Measurements from ENCODE around the gene ARHGAP6.
"Not testable (repeated sequence)": the region's sequence is repeated elsewhere in the genome, so short reads cannot be mapped to it uniquely, and the experiment has no call there.

ARHGAP6 gene

DNA sequence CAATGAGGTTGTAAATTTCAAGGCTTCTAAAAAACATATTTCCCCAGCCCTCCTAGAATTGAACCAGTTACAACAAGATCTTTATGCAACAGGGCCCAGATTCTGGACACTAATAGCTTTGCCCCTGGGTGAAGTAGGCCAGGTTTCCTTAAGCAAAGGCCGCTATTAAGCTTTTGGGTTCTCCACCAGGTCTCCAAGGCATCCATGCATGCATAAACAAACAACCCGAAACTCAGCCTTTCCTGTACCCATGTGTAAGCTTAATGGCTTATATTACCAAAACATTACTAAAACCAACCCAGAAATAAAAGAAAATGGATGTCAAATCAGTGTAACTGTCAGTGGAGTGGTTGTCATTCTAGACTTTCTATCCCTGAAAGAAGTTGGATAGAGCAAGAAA is 137.1 kb downstream of the ARHGAP6 start:
- H3K9ac ChIP-seq (ENCODE audit: low read length in 2 of 2), result no peak overlapping the region

DNA sequence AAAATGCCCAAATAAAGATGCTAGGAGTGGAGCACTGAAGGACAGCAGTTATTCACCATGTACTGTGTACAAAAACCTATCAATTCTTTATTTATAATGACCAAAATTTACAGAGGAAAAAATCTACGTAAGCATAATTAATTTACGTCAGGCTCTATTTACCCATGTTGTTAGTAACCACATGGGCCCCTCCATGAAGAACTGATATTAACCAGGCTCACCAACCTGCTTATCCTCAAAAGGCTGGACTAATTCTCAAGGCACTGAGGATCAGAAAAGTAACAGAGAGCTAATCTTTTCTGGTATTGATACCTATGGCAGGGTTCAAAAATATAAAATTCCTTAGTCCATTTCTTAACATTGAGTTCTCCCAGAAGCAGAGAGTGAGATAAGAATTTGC is 140.0 kb downstream of the ARHGAP6 start:
- Histone ChIP-seq H3K36me3 (ENCODE audit: control insufficient read depth in 2 of 2, insufficient read depth in 2 of 2, low read length in 2 of 2) (no peaks in the 10 kb centered on the region), H3K27me3 (ENCODE audit: control insufficient read depth in 1 of 2, insufficient read depth in 2 of 2, low read length in 2 of 2) (peaks cover 0 to 3% of the 10 kb centered on the region in 2 donors), H3K4me3 (ENCODE audit: low read length in 2 of 2) (no peak overlapping the region), H3K4me1 (ENCODE audit: control insufficient read depth, insufficient read depth, low read length) (peaks cover 9% of the 10 kb centered on the region), H3K9ac (ENCODE audit: low read length in 2 of 2) (no peak overlapping the region), H3K27ac (ENCODE audit: low read length) (no peak overlapping the region), H3K9me3 (ENCODE audit: control insufficient read depth in 2 of 2, low read length in 2 of 2) (no peaks in the 10 kb centered on the region)

More for the DNA sequence above, 137.1 kb downstream of the ARHGAP6 start:
- Histone ChIP-seq H3K4me1 (ENCODE audit: control insufficient read depth, insufficient read depth, low read length) (peaks cover 13% of the 10 kb centered on the region), H3K27ac (ENCODE audit: low read length) (no peak overlapping the region), H3K4me3 (ENCODE audit: low read length in 2 of 2) (no peak overlapping the region), H3K27me3 (ENCODE audit: control insufficient read depth in 1 of 2, insufficient read depth in 2 of 2, low read length in 2 of 2) (peaks cover 0 to 3% of the 10 kb centered on the region in 2 donors), H3K9me3 (ENCODE audit: control insufficient read depth in 2 of 2, low read length in 2 of 2) (no peaks in the 10 kb centered on the region), H3K36me3 (ENCODE audit: control insufficient read depth in 2 of 2, insufficient read depth in 2 of 2, low read length in 2 of 2) (no peaks in the 10 kb centered on the region)

DNA sequence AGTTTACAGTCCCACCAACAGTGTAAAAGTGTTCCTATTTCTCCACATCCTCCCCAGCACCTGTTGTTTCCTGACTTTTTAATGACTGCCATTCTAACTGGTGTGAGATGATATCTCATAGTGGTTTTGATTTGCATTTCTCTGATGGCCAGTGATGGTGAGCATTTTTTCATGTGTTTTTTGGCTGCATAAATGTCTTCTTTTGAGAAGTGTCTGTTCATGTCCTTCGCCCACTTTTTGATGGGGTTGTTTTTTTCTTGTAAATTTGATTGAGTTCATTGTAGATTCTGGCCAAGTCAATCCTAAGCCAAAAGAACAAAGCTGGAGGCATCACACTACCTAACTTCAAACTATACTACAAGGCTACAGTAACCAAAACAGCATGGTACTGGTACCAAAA is 146.5 kb downstream of the ARHGAP6 start:
- not testable (repeated sequence) for H3K27ac ChIP-seq (ENCODE audit: low read length); H3K9me3 ChIP-seq (ENCODE audit: control insufficient read depth in 2 of 2, low read length in 2 of 2); H3K36me3 ChIP-seq (ENCODE audit: control insufficient read depth in 2 of 2, insufficient read depth in 2 of 2, low read length in 2 of 2); H3K27me3 ChIP-seq (ENCODE audit: control insufficient read depth in 1 of 2, insufficient read depth in 2 of 2, low read length in 2 of 2); H3K4me3 ChIP-seq (ENCODE audit: low read length in 2 of 2); H3K9ac ChIP-seq (ENCODE audit: low read length in 2 of 2); H3K4me1 ChIP-seq (ENCODE audit: control insufficient read depth, insufficient read depth, low read length)

DNA sequence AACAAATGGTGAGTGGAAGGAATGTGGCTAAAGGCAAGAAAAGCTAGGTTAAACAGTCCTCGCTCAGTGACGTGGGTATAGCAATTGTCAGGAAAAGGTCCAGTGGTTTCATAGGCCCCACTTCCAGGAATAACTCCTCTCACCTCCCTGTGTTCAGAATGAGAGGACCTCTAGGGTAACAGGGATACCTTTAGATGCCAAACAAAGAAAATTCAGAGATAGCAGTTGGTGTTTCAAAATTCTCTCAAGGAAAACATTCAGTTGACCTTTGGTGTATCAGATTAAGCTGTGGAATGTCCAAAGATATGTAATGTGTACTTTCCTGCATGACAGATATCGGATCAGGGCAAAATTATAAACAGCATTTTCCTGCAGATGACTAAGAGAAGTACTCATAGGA is 155.9 kb downstream of the ARHGAP6 start:
- H3K9ac ChIP-seq (ENCODE audit: low read length in 2 of 2), result no peak overlapping the region
- no peak overlapping the region for H3K4me3 ChIP-seq (ENCODE audit: low read length in 2 of 2)
- no peaks in the 10 kb centered on the region for H3K4me1 ChIP-seq (ENCODE audit: control insufficient read depth, insufficient read depth, low read length)
- H3K36me3 ChIP-seq (ENCODE audit: control insufficient read depth in 2 of 2, insufficient read depth in 2 of 2, low read length in 2 of 2), result no peaks in the 10 kb centered on the region
- H3K27ac ChIP-seq (ENCODE audit: low read length), result no peak overlapping the region
- H3K27me3 ChIP-seq (ENCODE audit: control insufficient read depth in 1 of 2, insufficient read depth in 2 of 2, low read length in 2 of 2), result peaks cover 0 to 5% of the 10 kb centered on the region in 2 donors
- H3K9me3 ChIP-seq (ENCODE audit: control insufficient read depth in 2 of 2, low read length in 2 of 2), result no peaks in the 10 kb centered on the region

DNA sequence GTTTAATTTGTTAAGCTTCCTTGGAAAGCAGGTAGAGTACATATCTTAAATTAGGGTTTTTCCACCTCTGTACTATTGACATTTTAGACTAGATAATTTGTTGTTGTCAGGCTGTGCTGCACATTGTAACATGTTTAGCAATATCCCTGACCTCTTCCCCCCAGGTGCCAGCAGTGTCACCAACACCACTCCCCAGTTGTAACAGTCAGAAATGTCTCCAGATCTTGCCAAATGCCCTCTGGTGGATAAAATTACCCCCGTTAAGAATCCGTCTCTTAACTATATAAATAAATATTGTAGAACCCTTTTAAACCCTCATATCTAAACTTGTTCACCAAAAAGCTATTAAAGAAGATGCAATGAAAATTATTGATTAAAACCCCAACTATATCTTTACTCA is 161.5 kb downstream of the ARHGAP6 start:
- H3K4me1 ChIP-seq (ENCODE audit: control insufficient read depth, insufficient read depth, low read length), result no peaks in the 10 kb centered on the region

DNA sequence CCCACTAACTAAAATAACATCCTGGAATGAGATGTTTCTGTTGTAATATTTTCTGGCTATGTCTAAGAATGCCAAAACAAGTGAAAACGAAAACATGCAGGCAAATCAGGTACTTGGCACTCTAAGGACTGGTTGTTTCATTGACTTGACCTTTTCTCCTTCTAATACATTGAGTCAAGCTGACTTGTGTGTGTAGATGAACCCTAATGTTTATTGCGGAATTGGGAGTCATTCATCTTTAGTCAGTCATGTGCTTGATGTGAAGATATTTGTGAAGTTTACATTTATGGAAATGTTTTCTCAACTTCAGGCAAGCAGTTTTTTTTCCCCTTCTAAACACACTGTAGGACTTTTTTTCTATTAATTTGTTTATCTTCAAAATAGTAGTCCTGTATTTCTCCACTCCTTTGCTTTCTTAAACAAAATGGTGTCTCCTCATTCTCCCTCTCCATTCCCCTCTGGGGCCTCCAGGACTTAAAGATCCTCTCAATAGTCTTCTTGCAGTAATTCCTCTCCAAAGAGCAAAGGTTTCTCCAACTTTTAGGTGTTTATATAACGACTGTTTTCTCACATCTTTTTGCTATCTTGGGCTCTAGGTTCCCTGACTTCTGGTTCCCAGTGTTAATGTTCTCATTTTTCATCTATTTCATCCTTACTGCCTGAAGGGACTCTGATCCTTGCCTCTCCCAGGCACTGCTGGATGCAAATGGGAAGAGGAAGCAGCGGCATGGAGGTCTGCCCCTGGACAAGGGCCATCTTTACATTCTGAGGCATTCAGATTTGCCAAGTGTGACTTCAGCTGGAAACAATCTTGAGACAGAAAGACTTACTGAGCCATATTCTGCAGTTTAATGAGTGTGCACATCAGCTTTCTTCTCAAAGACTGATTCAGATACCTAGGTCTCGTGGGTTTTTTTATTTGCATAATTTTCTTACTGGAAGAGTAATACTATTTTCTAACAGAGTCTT is 166.4 kb downstream of the ARHGAP6 start:
- Histone ChIP-seq H3K27ac (ENCODE audit: low read length) (no peak overlapping the region), H3K4me3 (ENCODE audit: low read length in 2 of 2) (no peak overlapping the region), H3K4me1 (ENCODE audit: control insufficient read depth, insufficient read depth, low read length) (no peaks in the 10 kb centered on the region), H3K9ac (ENCODE audit: low read length in 2 of 2) (no peak overlapping the region), H3K36me3 (ENCODE audit: control insufficient read depth in 2 of 2, insufficient read depth in 2 of 2, low read length in 2 of 2) (no peaks in the 10 kb centered on the region), H3K27me3 (ENCODE audit: control insufficient read depth in 1 of 2, insufficient read depth in 2 of 2, low read length in 2 of 2) (no peaks in the 10 kb centered on the region), H3K9me3 (ENCODE audit: control insufficient read depth in 2 of 2, low read length in 2 of 2) (peaks cover 0 to 2% of the 10 kb centered on the region in 2 donors)

More for the DNA sequence above, 161.5 kb downstream of the ARHGAP6 start:
- Histone ChIP-seq H3K36me3 (ENCODE audit: control insufficient read depth in 2 of 2, insufficient read depth in 2 of 2, low read length in 2 of 2) (no peaks in the 10 kb centered on the region), H3K4me3 (ENCODE audit: low read length in 2 of 2) (no peak overlapping the region), H3K27me3 (ENCODE audit: control insufficient read depth in 1 of 2, insufficient read depth in 2 of 2, low read length in 2 of 2) (peaks cover 0 to 2% of the 10 kb centered on the region in 2 donors), H3K9me3 (ENCODE audit: control insufficient read depth in 2 of 2, low read length in 2 of 2) (no peaks in the 10 kb centered on the region), H3K9ac (ENCODE audit: low read length in 2 of 2) (no peak overlapping the region), H3K27ac (ENCODE audit: low read length) (no peak overlapping the region)

DNA sequence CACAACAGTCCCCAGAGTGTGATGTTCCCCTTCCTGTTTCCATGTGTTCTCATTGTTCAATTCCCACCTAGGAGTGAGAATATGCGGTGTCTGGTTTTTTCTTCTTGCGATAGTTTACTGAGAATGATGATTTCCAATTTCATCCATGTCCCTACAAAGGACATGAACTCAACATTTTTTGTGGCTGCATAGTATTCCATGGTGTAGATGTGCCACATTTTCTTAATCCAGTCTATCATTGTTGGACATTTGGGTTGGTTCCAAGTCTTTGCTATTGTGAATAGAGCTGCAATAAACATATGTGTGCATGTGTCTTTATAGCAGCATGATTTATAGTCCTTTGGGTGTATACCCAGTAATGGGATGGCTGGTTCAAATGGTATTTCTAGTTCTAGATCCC is 174.3 kb downstream of the ARHGAP6 start:
- H3K4me1 ChIP-seq (ENCODE audit: control insufficient read depth, insufficient read depth, low read length); H3K4me3 ChIP-seq (ENCODE audit: low read length in 2 of 2); H3K9ac ChIP-seq (ENCODE audit: low read length in 2 of 2): not testable (repeated sequence)

DNA sequence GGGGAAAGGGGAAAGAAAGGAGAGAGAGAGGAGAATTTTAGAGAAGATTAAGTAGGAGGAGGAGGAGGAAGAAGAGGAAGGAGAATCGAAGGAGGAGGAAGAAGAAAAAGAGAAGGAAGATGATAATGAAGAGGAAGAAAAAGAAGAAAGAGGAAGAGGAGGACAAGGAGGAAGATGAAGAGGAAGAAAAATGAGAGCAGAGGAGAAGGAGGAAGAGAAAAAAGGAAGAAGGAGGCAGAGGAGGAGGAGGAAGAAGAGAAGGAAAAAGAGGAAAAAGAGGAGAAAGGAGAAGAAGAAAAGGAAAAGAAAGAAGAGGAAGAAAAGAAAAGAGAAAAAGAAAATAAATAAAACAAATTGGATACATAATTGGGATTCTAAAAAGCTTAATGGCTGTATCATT is 181.4 kb downstream of the ARHGAP6 start:
- Histone ChIP-seq H3K9ac (ENCODE audit: low read length in 2 of 2) (no peak overlapping the region), H3K4me1 (ENCODE audit: control insufficient read depth, insufficient read depth, low read length) (no peaks in the 10 kb centered on the region), H3K4me3 (ENCODE audit: low read length in 2 of 2) (no peak overlapping the region), H3K27me3 (ENCODE audit: control insufficient read depth in 1 of 2, insufficient read depth in 2 of 2, low read length in 2 of 2) (peaks cover 0 to 8% of the 10 kb centered on the region in 2 donors), H3K36me3 (ENCODE audit: control insufficient read depth in 2 of 2, insufficient read depth in 2 of 2, low read length in 2 of 2) (no peaks in the 10 kb centered on the region), H3K9me3 (ENCODE audit: control insufficient read depth in 2 of 2, low read length in 2 of 2) (no peaks in the 10 kb centered on the region), H3K27ac (ENCODE audit: low read length) (no peak overlapping the region)

More for the DNA sequence above, 174.3 kb downstream of the ARHGAP6 start:
- H3K9me3 ChIP-seq (ENCODE audit: control insufficient read depth in 2 of 2, low read length in 2 of 2); H3K27me3 ChIP-seq (ENCODE audit: control insufficient read depth in 1 of 2, insufficient read depth in 2 of 2, low read length in 2 of 2); H3K36me3 ChIP-seq (ENCODE audit: control insufficient read depth in 2 of 2, insufficient read depth in 2 of 2, low read length in 2 of 2); H3K27ac ChIP-seq (ENCODE audit: low read length): not testable (repeated sequence)

DNA sequence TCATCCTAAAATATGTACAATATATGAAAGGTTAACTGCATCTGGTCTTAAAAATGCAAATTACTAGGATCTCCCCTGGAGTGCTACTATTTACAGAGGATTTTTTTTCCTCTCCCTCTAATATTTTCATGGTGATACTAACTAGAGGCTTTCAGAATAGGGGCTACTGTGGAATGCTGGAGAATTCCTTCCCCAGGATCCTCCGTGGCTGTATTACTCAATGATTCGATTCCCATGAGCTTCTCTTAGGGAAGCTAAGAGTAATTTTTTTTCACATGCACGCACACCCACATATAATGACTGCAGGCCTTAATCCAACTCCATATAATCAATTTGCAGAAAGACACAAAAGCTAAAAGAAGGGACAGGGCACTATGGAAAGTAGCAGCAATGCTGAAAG is 184.7 kb downstream of the ARHGAP6 start:
- Histone ChIP-seq H3K9ac (ENCODE audit: low read length in 2 of 2) (no peak overlapping the region), H3K4me1 (ENCODE audit: control insufficient read depth, insufficient read depth, low read length) (no peaks in the 10 kb centered on the region), H3K36me3 (ENCODE audit: control insufficient read depth in 2 of 2, insufficient read depth in 2 of 2, low read length in 2 of 2) (no peaks in the 10 kb centered on the region), H3K9me3 (ENCODE audit: control insufficient read depth in 2 of 2, low read length in 2 of 2) (no peaks in the 10 kb centered on the region), H3K4me3 (ENCODE audit: low read length in 2 of 2) (no peak overlapping the region), H3K27ac (ENCODE audit: low read length) (no peak overlapping the region), H3K27me3 (ENCODE audit: control insufficient read depth in 1 of 2, insufficient read depth in 2 of 2, low read length in 2 of 2) (no peaks in the 10 kb centered on the region)

DNA sequence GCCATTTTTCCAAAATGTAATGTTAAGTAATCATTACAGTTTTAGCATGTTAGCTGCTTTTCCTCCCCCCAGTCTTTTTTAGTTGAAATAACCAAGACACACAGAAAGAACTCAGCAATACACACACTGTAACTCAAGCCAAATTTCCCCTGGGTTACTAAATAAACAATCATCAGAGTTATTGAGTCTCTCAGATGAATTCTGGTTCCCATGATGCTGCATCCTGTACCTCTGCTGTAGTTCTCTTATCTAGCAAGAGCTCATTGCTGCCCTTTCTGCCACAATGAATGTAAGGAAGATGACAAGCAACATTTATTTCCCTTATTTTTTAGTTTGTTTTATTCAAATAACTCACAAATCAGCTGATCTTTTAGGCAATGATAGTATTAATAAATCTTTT is 185.1 kb downstream of the ARHGAP6 start:
- H3K27me3 ChIP-seq (ENCODE audit: control insufficient read depth in 1 of 2, insufficient read depth in 2 of 2, low read length in 2 of 2), result no peaks in the 10 kb centered on the region
- H3K9me3 ChIP-seq (ENCODE audit: control insufficient read depth in 2 of 2, low read length in 2 of 2), result no peaks in the 10 kb centered on the region
- no peak overlapping the region for H3K9ac ChIP-seq (ENCODE audit: low read length in 2 of 2)
- no peaks in the 10 kb centered on the region for H3K4me1 ChIP-seq (ENCODE audit: control insufficient read depth, insufficient read depth, low read length)
- no peak overlapping the region for H3K27ac ChIP-seq (ENCODE audit: low read length)
- H3K4me3 ChIP-seq (ENCODE audit: low read length in 2 of 2), result no peak overlapping the region
- H3K36me3 ChIP-seq (ENCODE audit: control insufficient read depth in 2 of 2, insufficient read depth in 2 of 2, low read length in 2 of 2), result no peaks in the 10 kb centered on the region

DNA sequence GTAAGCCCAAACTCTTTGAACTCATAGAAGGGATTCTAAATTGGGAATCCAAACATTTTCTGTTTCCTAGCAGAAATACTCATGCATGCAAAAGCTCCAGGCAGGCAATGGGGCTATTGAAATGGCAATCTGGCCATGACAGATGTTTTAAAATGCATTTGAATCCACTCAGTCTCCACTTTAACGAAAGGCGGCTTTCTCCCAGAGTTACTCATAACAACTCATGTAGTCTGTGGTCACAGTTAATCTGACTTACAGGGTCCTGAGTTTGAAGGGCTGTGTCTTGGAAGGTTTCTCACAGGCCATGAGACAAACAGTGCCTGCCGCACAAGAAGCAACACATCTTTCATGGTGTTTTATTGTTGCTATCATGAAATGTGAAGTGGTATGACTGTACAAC is 186.8 kb downstream of the ARHGAP6 start:
- Histone ChIP-seq H3K4me1 (ENCODE audit: control insufficient read depth, insufficient read depth, low read length) (no peaks in the 10 kb centered on the region), H3K36me3 (ENCODE audit: control insufficient read depth in 2 of 2, insufficient read depth in 2 of 2, low read length in 2 of 2) (no peaks in the 10 kb centered on the region), H3K27me3 (ENCODE audit: control insufficient read depth in 1 of 2, insufficient read depth in 2 of 2, low read length in 2 of 2) (no peaks in the 10 kb centered on the region), H3K9me3 (ENCODE audit: control insufficient read depth in 2 of 2, low read length in 2 of 2) (no peaks in the 10 kb centered on the region), H3K27ac (ENCODE audit: low read length) (no peak overlapping the region), H3K4me3 (ENCODE audit: low read length in 2 of 2) (no peak overlapping the region), H3K9ac (ENCODE audit: low read length in 2 of 2) (no peak overlapping the region)
